Measurements from ENCODE around the gene FAM13A. TPM values are rescaled to one million over a fixed set of nuclear protein-coding genes. Genes with fewer than 3 reads are reported as not detected.

FAM13A gene
- total and polyA plus RNA-seq, 8 donors = 15.7 to 56.4 (median 38.1) TPM

- FAIRE-seq (no peak), ATAC-seq (peak; percentile 61 to 82 (median 76)), DNase-seq (no peak)
- Histone ChIP-seq H3K4me3 (peak overlapping the region; percentile 1 to 46 (median 14)), H3K27me3 (no peaks in the 10 kb centered on the region), H3K9me3 (no peaks in the 10 kb centered on the region), H3K36me3 (no peaks in the 10 kb centered on the region), H3K27ac (peak overlapping the region in 2 of 4 donors; percentile 67 to 74), H3K4me1 (peaks cover 13 to 15% (median 13%) of the 10 kb centered on the region in 3 donors)
- TF ChIP-seq CTCF (IDR thresholded peaks at IDR 0.05) = no peak
- intact Hi-C loops (cut with DNase I) = no loop called here
- 8 to 13% methylated on average over 2 of the region's 2 CpGs for WGBS, 2 donors
These were observed 563 bp downstream of the FAM13A start for GRCh38 chr4:89056292-89056952.

GRCh38 chr4:89055157-89056080 is 1.6 kb downstream of the FAM13A start:
- no peaks in the 10 kb centered on the region for H3K36me3 ChIP-seq
- no peak for ATAC-seq
- intact Hi-C loops (cut with DNase I) = no loop called here
- FAIRE-seq = no peak
- H3K9me3 ChIP-seq = no peaks in the 10 kb centered on the region
- H3K27me3 ChIP-seq = no peaks in the 10 kb centered on the region
- no peak for TF ChIP-seq CTCF (IDR thresholded peaks at IDR 0.05)
- DNase-seq = no peak
- 59 to 67% methylated on average over 1 of the region's 1 CpG for WGBS, 2 donors
- peak overlapping the region in 1 of 4 donors; percentile 46 for H3K4me3 ChIP-seq
- H3K4me1 ChIP-seq = peaks cover 13 to 15% (median 13%) of the 10 kb centered on the region in 3 donors
- H3K27ac ChIP-seq = no peak overlapping the region

- H3K9me3 ChIP-seq = no peaks in the 10 kb centered on the region
- FAIRE-seq (no peak), DNase-seq (no peak), ATAC-seq (no peak)
- TF ChIP-seq CTCF (IDR thresholded peaks at IDR 0.05) = no peak
- H3K36me3 ChIP-seq = no peaks in the 10 kb centered on the region
- peaks cover 13 to 15% (median 13%) of the 10 kb centered on the region in 3 donors for H3K4me1 ChIP-seq
- H3K4me3 ChIP-seq = no peak overlapping the region
- H3K27ac ChIP-seq = no peak overlapping the region
- no peaks in the 10 kb centered on the region for H3K27me3 ChIP-seq
- intact Hi-C loops (cut with DNase I) = no loop called here
- 35% methylated on average over 1 of the region's 1 CpG for WGBS, 2 donors
These were observed 2.4 kb downstream of the FAM13A start for GRCh38 chr4:89054627-89055026.

- H3K4me3 ChIP-seq = no peak overlapping the region
- intact Hi-C loops (cut with DNase I) = no loop called here
- no peaks in the 10 kb centered on the region for H3K36me3 ChIP-seq
- no peak for DNase-seq
- H3K27me3 ChIP-seq = no peaks in the 10 kb centered on the region
- WGBS, 2 donors = 45 to 46% methylated on average over 2 of the region's 2 CpGs
- ATAC-seq = peak in 3 of 4 donors; percentile 29 to 70 (median 41)
- TF ChIP-seq CTCF (IDR thresholded peaks at IDR 0.05) = no peak
- H3K27ac ChIP-seq = no peak overlapping the region
- H3K9me3 ChIP-seq = no peaks in the 10 kb centered on the region
- peaks cover 0 to 10% (median under 1%) of the 10 kb centered on the region in 3 donors for H3K4me1 ChIP-seq
- FAIRE-seq = no peak
These were observed 7.1 kb downstream of the FAM13A start for GRCh38 chr4:89049853-89050252.
